HepG2 (cell line): ENCODE measurements around the gene SDK2. TPM values are rescaled to one million over a fixed set of nuclear protein-coding genes. Genes with fewer than 3 reads are reported as not detected.

Experiments used
- ATF7-NPFF ChIP-seq: sonication (generic); formaldehyde crosslinking; IDR thresholded peaks from 2 replicates; pipeline ENCODE4 v1.8.1; 2023; ENCODE audit warnings: mild to moderate bottlenecking, low read depth, missing genetic modification reagents, moderate library complexity
- ATM ChIP-seq: fragments of 450-650 bp; IDR thresholded peaks from 2 replicates; pipeline ENCODE4 v1.7.1; 2017; ENCODE audit warnings: mild to moderate bottlenecking, borderline replicate concordance
- BHLHE40 ChIP-seq: IDR thresholded peaks from 2 replicates; pipeline ENCODE4 v1.6.1; 2011; ENCODE audit warnings: low read length, improper control_type of control experiment
- CREM ChIP-seq, 2 experiments: sonication (generic) in 1 of 2; formaldehyde crosslinking in 1 of 2; IDR thresholded peaks; 2 replicates each; pipeline versions ENCODE4 v1.4.0 to v1.6.1; 2016 to 2020; ENCODE audit warnings: antibody characterized with exemption in 1 of 2, mild to moderate bottlenecking in 1 of 2, missing genetic modification reagents in 1 of 2
- GATA4 ChIP-seq: sonication (generic); IDR thresholded peaks from 2 replicates; pipeline ENCODE4 v1.6.1; 2016; ENCODE audit warnings: antibody characterized with exemption, low read depth, borderline replicate concordance
- KLF12 ChIP-seq: sonication (generic); formaldehyde crosslinking; IDR thresholded peaks from 2 replicates; pipeline ENCODE4 v1.4.0; 2020; ENCODE audit warnings: missing genetic modification reagents, borderline replicate concordance
- KLF13 ChIP-seq: sonication (generic); formaldehyde crosslinking; IDR thresholded peaks from 2 replicates; pipeline ENCODE4 v1.4.0; 2020; ENCODE audit warnings: mild to moderate bottlenecking, missing genetic modification reagents
- KLF16 ChIP-seq, 2 experiments: sonication (generic) in 1 of 2; formaldehyde crosslinking in 1 of 2; IDR thresholded peaks; 2 replicates each; pipeline versions ENCODE4 v1.6.1 to v1.8.0; 2016 to 2023; ENCODE audit warnings: missing genetic modification reagents in 2 of 2, missing compliant biosample characterization in 1 of 2
- RAD21 ChIP-seq: fragments of 450-650 bp; formaldehyde crosslinking; IDR thresholded peaks from 2 replicates; pipeline ENCODE4 v1.5.0; 2020; ENCODE audit warnings: mild to moderate bottlenecking
- RBFOX2 ChIP-seq: fragments of 200-400 bp; formaldehyde crosslinking; IDR thresholded peaks from 2 replicates; pipeline ENCODE4 v1.6.1; 2017; ENCODE audit warnings: low read depth, mild to moderate bottlenecking, low read length
- REXO4 ChIP-seq: sonication (generic); formaldehyde crosslinking; IDR thresholded peaks from 2 replicates; pipeline ENCODE4 v1.8.0; 2022; ENCODE audit warnings: missing genetic modification reagents, mild to moderate bottlenecking, borderline replicate concordance
- ZNF224 ChIP-seq: sonication (generic); formaldehyde crosslinking; IDR thresholded peaks from 2 replicates; pipeline ENCODE4 v1.5.0; 2020; ENCODE audit warnings: mild to moderate bottlenecking, missing genetic modification reagents
- ZNF781 ChIP-seq: sonication (generic); formaldehyde crosslinking; IDR thresholded peaks from 2 replicates; pipeline ENCODE4 v1.5.1; 2020; ENCODE audit warnings: borderline replicate concordance, mild to moderate bottlenecking, missing genetic modification reagents; ENCODE audit errors: not compliant biosample characterization
- polyA plus RNA-seq, 8 experiments: library from polyadenylated mRNA; depleted of rRNA in 3 of 8; stranded (reverse) in 7 of 8; unstranded in 1 of 8; fragments of >200 nt; fragmentation: Illumina TruSeq in 4 of 8; extraction: Trizol in 4 of 8; gene quantifications; 2 replicates each; pipeline versions ENCODE4 v1.2.1 to v1.2.3, GENCODE V29; 2011 to 2016; ENCODE audit warnings: low read depth in 4 of 8, missing spikeins in 1 of 8, mixed read lengths in 1 of 8; ENCODE audit not compliant: insufficient read depth in 1 of 8
- total RNA-seq, 5 experiments: library from RNA; depleted of rRNA; stranded (reverse); fragments of >200 nt; fragmentation: Illumina TruSeq; extraction: Trizol; gene quantifications; 2 replicates each; pipeline ENCODE4 v1.2.3, GENCODE V29; 2016; ENCODE audit warnings: low read depth in 1 of 5
- TF ChIP-seq, protein P1 (sequence below): sonication (generic); formaldehyde crosslinking; IDR thresholded peaks from 2 replicates; pipeline ENCODE4 v1.8.0; 2022; ENCODE audit warnings: mild to moderate bottlenecking, missing genetic modification reagents, borderline replicate concordance
- TF ChIP-seq, protein P2 (sequence below): sonication (generic); formaldehyde crosslinking; IDR thresholded peaks from 2 replicates; pipeline ENCODE4 v1.8.0; 2022; ENCODE audit warnings: missing genetic modification reagents, mild to moderate bottlenecking, inconsistent platforms, borderline replicate concordance
- TF ChIP-seq, protein P3 (sequence below): sonication (generic); formaldehyde crosslinking; IDR thresholded peaks from 2 replicates; pipeline ENCODE4 v1.4.0; 2020; ENCODE audit warnings: mild to moderate bottlenecking, missing genetic modification reagents
- TF ChIP-seq, protein P4 (sequence below): sonication (generic); formaldehyde crosslinking; IDR thresholded peaks from 2 replicates; pipeline ENCODE4 v1.5.1; 2020; ENCODE audit warnings: missing genetic modification reagents, mild to moderate bottlenecking, borderline replicate concordance
- TF ChIP-seq, protein P5 (sequence below): sonication (generic); formaldehyde crosslinking; IDR thresholded peaks from 2 replicates; pipeline ENCODE4 v1.5.1; 2020; ENCODE audit warnings: missing genetic modification reagents, mild to moderate bottlenecking, borderline replicate concordance
- TF ChIP-seq, protein P6 (sequence below): IDR thresholded peaks from 2 replicates; pipeline ENCODE4 v1.6.1; 2016; ENCODE audit warnings: mild to moderate bottlenecking
- TF ChIP-seq, protein P7 (sequence below): IDR thresholded peaks from 2 replicates; pipeline ENCODE4 v1.6.1; 2018; ENCODE audit warnings: missing genetic modification reagents

Gene SDK2
- total and polyA plus RNA-seq, 2 of the 13 experiments (the other 11 are each of a cell fraction or from before 2014, with no cell fraction given) = not detected

DNA sequence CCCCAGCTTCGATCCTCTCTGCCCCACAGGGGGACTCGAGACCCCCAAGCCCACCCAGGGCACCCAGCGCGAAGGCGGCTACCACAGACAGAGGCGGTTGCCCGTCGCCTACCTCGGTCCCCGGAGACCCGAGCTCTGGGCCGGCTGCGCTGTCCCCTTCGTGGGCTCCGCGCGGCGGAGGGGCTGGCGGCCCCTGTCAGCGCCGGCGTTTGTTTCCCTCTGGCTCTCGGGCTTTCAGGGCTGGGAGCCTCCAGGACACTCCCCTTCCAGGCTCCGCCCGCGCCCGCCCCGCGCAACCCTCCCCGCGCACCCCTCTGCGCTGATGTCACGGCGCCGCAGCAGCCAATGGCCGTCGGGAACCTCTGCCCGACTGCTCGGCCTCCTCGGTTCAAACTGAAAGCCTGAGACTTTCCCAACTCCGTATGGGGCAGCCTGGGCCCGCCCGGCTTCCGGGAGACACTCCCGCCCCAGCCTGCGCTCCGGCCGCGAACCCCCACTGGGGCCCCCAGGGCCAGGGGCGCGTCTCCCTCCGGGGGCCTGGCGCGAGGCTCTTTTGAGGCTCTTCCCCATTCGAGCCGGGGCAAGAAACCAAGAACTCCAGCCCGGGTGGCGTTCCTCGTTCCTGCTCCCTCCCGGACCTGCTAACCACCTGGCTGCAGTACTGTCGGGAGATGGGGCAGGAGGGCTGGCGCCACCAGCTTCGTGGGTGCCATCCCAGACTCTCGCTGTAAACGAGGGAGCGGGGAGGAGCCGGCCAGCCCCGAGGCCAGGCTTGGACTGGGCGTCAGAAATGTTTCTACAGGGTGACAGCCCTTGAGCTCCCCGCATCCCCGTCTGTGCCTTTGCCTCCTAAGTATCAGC, 332.2 kb downstream of the SDK2 start, which contains the start of gene CDC42EP4 (continued):
- TF ChIP-seq, protein P1, sequence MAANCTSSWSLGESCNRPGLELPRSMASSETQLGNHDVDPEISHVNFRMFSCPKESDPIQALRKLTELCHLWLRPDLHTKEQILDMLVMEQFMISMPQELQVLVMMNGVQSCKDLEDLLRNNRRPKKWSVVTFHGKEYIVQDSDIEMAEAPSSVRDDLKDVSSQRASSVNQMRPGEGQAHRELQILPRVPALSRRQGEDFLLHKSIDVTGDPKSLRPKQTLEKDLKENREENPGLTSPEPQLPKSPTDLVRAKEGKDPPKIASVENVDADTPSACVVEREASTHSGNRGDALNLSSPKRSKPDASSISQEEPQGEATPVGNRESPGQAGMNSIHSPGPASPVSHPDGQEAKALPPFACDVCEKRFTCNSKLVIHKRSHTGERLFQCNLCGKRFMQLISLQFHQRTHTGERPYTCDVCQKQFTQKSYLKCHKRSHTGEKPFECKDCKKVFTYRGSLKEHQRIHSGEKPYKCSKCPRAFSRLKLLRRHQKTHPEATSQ = no peak
- TF ChIP-seq ATM (no peak), CREM (IDR thresholded peaks at IDR 0.05) (0 out of 2 replicates have a peak, but pooled peaks have one; percentile 43), CREM (CRISPR knock-in tag; IDR thresholded peaks at IDR 0.05) (no peak), GATA4 (peak; percentile 75; the same call in 1 of the 2 replicates), ZNF224 (CRISPR knock-in tag) (peak; percentile 20; the same call in 1 of the 2 replicates), REXO4 (0 out of 2 replicates have a peak, but pooled peaks have one; percentile 68), ZNF781 (CRISPR knock-in tag) (no peak), RBFOX2 (peak; percentile 92), KLF12 (CRISPR knock-in tag) (no peak; the same call in 1 of the 2 replicates), KLF13 (CRISPR knock-in tag) (0 out of 2 replicates have a peak, but pooled peaks have one; percentile 22), RAD21 (CRISPR knock-in tag) (0 out of 2 replicates have a peak, but pooled peaks have one; percentile 31), ATF7-NPFF (CRISPR knock-in tag) (peak; percentile 90; the same call in 1 of the 2 replicates), BHLHE40 (no peak), KLF16 (CRISPR knock-in tag; IDR thresholded peaks at IDR 0.05) (peak in 1 of 2 experiments; percentile 81; a peak in 2 of 4 replicates)
- TF ChIP-seq, protein P2, sequence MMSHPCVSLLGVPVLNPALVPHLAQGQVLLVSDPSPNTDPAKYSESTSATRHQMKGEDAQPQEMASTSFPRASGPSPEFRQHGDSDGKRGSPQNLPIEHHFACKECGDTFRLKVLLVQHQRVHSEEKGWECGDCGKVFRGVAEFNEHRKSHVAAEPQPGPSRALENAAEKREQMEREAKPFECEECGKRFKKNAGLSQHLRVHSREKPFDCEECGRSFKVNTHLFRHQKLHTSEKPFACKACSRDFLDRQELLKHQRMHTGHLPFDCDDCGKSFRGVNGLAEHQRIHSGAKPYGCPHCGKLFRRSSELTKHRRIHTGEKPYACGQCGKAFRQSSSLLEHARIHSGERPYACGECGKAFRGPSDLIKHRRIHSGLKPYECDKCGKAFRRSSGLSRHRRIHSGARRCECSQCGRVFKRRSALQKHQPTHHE (CRISPR knock-in tag) = no peak
- TF ChIP-seq, protein P3, sequence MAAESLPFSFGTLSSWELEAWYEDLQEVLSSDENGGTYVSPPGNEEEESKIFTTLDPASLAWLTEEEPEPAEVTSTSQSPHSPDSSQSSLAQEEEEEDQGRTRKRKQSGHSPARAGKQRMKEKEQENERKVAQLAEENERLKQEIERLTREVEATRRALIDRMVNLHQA (CRISPR knock-in tag) = no peak; the same call in 1 of the 2 replicates
- TF ChIP-seq, protein P4, sequence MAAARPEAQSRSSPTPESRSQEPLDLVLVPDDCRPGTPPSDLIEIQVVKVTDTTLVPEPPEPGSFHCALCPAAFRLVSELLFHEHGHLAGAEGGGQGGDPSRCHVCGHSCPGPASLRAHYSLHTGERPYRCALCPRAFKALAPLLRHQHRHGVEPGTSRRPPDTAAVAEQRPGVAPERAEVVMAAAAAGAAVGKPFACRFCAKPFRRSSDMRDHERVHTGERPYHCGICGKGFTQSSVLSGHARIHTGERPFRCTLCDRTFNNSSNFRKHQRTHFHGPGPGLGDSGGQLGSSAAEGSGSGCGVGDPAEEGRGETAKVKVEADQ = 0 out of 2 replicates have a peak, but pooled peaks have one; percentile 81
- TF ChIP-seq, protein P5, sequence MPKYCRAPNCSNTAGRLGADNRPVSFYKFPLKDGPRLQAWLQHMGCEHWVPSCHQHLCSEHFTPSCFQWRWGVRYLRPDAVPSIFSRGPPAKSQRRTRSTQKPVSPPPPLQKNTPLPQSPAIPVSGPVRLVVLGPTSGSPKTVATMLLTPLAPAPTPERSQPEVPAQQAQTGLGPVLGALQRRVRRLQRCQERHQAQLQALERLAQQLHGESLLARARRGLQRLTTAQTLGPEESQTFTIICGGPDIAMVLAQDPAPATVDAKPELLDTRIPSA = no peak
- TF ChIP-seq, protein P6, sequence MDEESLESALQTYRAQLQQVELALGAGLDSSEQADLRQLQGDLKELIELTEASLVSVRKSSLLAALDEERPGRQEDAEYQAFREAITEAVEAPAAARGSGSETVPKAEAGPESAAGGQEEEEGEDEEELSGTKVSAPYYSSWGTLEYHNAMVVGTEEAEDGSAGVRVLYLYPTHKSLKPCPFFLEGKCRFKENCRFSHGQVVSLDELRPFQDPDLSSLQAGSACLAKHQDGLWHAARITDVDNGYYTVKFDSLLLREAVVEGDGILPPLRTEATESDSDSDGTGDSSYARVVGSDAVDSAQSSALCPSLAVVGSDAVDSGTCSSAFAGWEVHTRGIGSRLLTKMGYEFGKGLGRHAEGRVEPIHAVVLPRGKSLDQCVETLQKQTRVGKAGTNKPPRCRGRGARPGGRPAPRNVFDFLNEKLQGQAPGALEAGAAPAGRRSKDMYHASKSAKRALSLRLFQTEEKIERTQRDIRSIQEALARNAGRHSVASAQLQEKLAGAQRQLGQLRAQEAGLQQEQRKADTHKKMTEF = peak; percentile 87
- TF ChIP-seq, protein P7, sequence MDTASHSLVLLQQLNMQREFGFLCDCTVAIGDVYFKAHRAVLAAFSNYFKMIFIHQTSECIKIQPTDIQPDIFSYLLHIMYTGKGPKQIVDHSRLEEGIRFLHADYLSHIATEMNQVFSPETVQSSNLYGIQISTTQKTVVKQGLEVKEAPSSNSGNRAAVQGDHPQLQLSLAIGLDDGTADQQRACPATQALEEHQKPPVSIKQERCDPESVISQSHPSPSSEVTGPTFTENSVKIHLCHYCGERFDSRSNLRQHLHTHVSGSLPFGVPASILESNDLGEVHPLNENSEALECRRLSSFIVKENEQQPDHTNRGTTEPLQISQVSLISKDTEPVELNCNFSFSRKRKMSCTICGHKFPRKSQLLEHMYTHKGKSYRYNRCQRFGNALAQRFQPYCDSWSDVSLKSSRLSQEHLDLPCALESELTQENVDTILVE (CRISPR knock-in tag) = peak; percentile 58; the same call in 1 of the 2 replicates
